Measurements from ENCODE around the gene PCDHB14. TPM values are rescaled to one million over a fixed set of nuclear protein-coding genes. Genes with fewer than 3 reads are reported as not detected.
"Not testable (repeated sequence)": the region's sequence is repeated elsewhere in the genome, so short reads cannot be mapped to it uniquely, and the experiment has no call there.

Gene PCDHB14
- total RNA-seq, 1 donor from 2014 or later: 7.2 TPM

GRCh38 chr5:141180313-141180712 lies 42.8 kb upstream of the PCDHB14 start:
- H3K9me3 ChIP-seq (ENCODE audit: low read depth): no peaks in the 10 kb centered on the region
- TF ChIP-seq EZH2phosphoT487 (IDR thresholded peaks at IDR 0.05) (no peak), EZH2 (IDR thresholded peaks at IDR 0.05) (no peak), CTCF (IDR thresholded peaks at IDR 0.05) (no peak)

GRCh38 chr5:141182248-141182647 lies 40.9 kb upstream of the PCDHB14 start, which contains the start of gene PCDHB16:
TSS of gene PCDHB16 (plus strand) at chr5:141182387. CDS start at chr5:141182560, 173 bp downstream.
- H3K36me3 ChIP-seq: no peaks in the 10 kb centered on the region
- H4K20me1 ChIP-seq (ENCODE audit: low read depth): no peaks in the 10 kb centered on the region
- H2AFZ ChIP-seq (replicated peaks): peak within 1 kb of the TSS; percentile 96
- peaks cover 6% of the 10 kb centered on the region for H3K27me3 Mint-ChIP-seq (ENCODE audit: insufficient read depth, low read depth)
- peak; percentile 79 for DNase-seq (ENCODE audit: low spot score)
- no peak within 1 kb of the TSS for H3K9ac ChIP-seq
- H3K4me3 ChIP-seq: peak within 1 kb of the TSS; percentile 44
- H3K27ac Mint-ChIP-seq: peak within 1 kb of the TSS; percentile 94
- H3K79me2 ChIP-seq (ENCODE audit: low read depth): no peaks in the 10 kb centered on the region
- H3K4me3 Mint-ChIP-seq: peak within 1 kb of the TSS; percentile 78
- H3K27ac ChIP-seq: no peak within 1 kb of the TSS
- peaks cover 37% of the 10 kb centered on the region for H3K9me3 Mint-ChIP-seq
- H3K9me3 ChIP-seq (ENCODE audit: low read depth): no peaks in the 10 kb centered on the region
- no peaks in the 10 kb centered on the region for H3K27me3 ChIP-seq
- H3K36me3 Mint-ChIP-seq: peaks cover 14% of the 10 kb centered on the region
- TF ChIP-seq CTCF (IDR thresholded peaks at IDR 0.05) (peak; percentile 72), EZH2phosphoT487 (IDR thresholded peaks at IDR 0.05) (no peak)
- no peaks in the 10 kb centered on the region for H3K4me1 ChIP-seq
- no peaks in the 10 kb centered on the region for H3F3A ChIP-seq (ENCODE audit: low read depth)
- peak within 1 kb of the TSS; percentile 55 for H3K4me2 ChIP-seq
- no peaks in the 10 kb centered on the region for H3K4me1 Mint-ChIP-seq

More at GRCh38 chr5:141180313-141180712, 42.8 kb upstream of the PCDHB14 start:
- H2AFZ ChIP-seq (replicated peaks): no peak overlapping the region
- H3K36me3 Mint-ChIP-seq: peaks cover 14% of the 10 kb centered on the region
- no peak overlapping the region for H3K4me3 ChIP-seq
- no peak for DNase-seq (ENCODE audit: low spot score)
- no peak overlapping the region for H3K27ac ChIP-seq
- H3K4me1 Mint-ChIP-seq: no peaks in the 10 kb centered on the region
- H3K4me3 Mint-ChIP-seq: no peak overlapping the region
- H3K27me3 ChIP-seq: no peaks in the 10 kb centered on the region
- peaks cover 6% of the 10 kb centered on the region for H3K27me3 Mint-ChIP-seq (ENCODE audit: insufficient read depth, low read depth)
- peaks cover 33% of the 10 kb centered on the region for H3K9me3 Mint-ChIP-seq
- no peaks in the 10 kb centered on the region for H3K79me2 ChIP-seq (ENCODE audit: low read depth)
- H3F3A ChIP-seq (ENCODE audit: low read depth): no peaks in the 10 kb centered on the region
- H3K4me2 ChIP-seq: no peak overlapping the region
- H3K36me3 ChIP-seq: no peaks in the 10 kb centered on the region
- no peaks in the 10 kb centered on the region for H3K4me1 ChIP-seq
- H3K9ac ChIP-seq: no peak overlapping the region
- no peaks in the 10 kb centered on the region for H4K20me1 ChIP-seq (ENCODE audit: low read depth)
- H3K27ac Mint-ChIP-seq: no peak overlapping the region

- H3F3A ChIP-seq (ENCODE audit: low read depth); H3K27ac Mint-ChIP-seq; H3K27me3 Mint-ChIP-seq (ENCODE audit: insufficient read depth, low read depth); H3K27ac ChIP-seq; H3K4me1 ChIP-seq; H3K4me2 ChIP-seq; H3K4me1 Mint-ChIP-seq; H3K9me3 ChIP-seq (ENCODE audit: low read depth); H3K79me2 ChIP-seq (ENCODE audit: low read depth); DNase-seq (ENCODE audit: low spot score); H3K9ac ChIP-seq; H2AFZ ChIP-seq (replicated peaks); H3K4me3 ChIP-seq; H3K36me3 ChIP-seq; H3K4me3 Mint-ChIP-seq; H3K27me3 ChIP-seq; H4K20me1 ChIP-seq (ENCODE audit: low read depth): not testable (repeated sequence)
- peaks cover 44% of the 10 kb centered on the region for H3K9me3 Mint-ChIP-seq
- H3K36me3 Mint-ChIP-seq: peaks cover 18% of the 10 kb centered on the region
Observed at GRCh38 chr5:141184117-141184855, 38.9 kb upstream of the PCDHB14 start.

- Histone ChIP-seq H3K27me3 (no peaks in the 10 kb centered on the region), H3K4me1 (no peaks in the 10 kb centered on the region), H3K4me2 (no peak within 1 kb of the TSS), H2AFZ (replicated peaks) (peak within 1 kb of the TSS; percentile 32), H3K4me3 (no peak within 1 kb of the TSS), H3K9ac (no peak within 1 kb of the TSS), H3K27ac (no peak within 1 kb of the TSS), H3K9me3 (ENCODE audit: low read depth) (no peaks in the 10 kb centered on the region), H3K36me3 (peaks cover 3% of the 10 kb centered on the region), H3K79me2 (ENCODE audit: low read depth) (no peaks in the 10 kb centered on the region), H3F3A (ENCODE audit: low read depth) (peaks cover 2% of the 10 kb centered on the region), H4K20me1 (ENCODE audit: low read depth) (no peaks in the 10 kb centered on the region)
- no peaks in the 10 kb centered on the region for H3K4me1 Mint-ChIP-seq
- peaks cover 18% of the 10 kb centered on the region for H3K36me3 Mint-ChIP-seq
- TF ChIP-seq CTCF (IDR thresholded peaks at IDR 0.05): peak; percentile 74
- TF ChIP-seq EZH2 (IDR thresholded peaks at IDR 0.05): no peak
- H3K27me3 Mint-ChIP-seq (ENCODE audit: insufficient read depth, low read depth): peaks cover 6% of the 10 kb centered on the region
- DNase-seq (ENCODE audit: low spot score): peak; percentile 65
- no peak within 1 kb of the TSS for H3K4me3 Mint-ChIP-seq
- peaks cover 55% of the 10 kb centered on the region for H3K9me3 Mint-ChIP-seq
- peak within 1 kb of the TSS; percentile 0 for H3K27ac Mint-ChIP-seq
Observed at GRCh38 chr5:141186897-141187512, 36.1 kb upstream of the PCDHB14 start, which contains the start of gene PCDHB9. TSS of gene PCDHB9 (plus strand) at chr5:141187161. CDS start at chr5:141187319, 158 bp downstream.

GRCh38 chr5:141188682-141189081 lies 34.5 kb upstream of the PCDHB14 start:
- not testable (repeated sequence) for H3K79me2 ChIP-seq (ENCODE audit: low read depth); H3K27me3 Mint-ChIP-seq (ENCODE audit: insufficient read depth, low read depth); H3K27me3 ChIP-seq; H3K36me3 ChIP-seq; H3K4me3 Mint-ChIP-seq; H3K4me1 Mint-ChIP-seq; DNase-seq (ENCODE audit: low spot score); H3K4me3 ChIP-seq; H3K4me2 ChIP-seq; H3K9me3 ChIP-seq (ENCODE audit: low read depth); H2AFZ ChIP-seq (replicated peaks); H3K4me1 ChIP-seq; H4K20me1 ChIP-seq (ENCODE audit: low read depth); H3K9ac ChIP-seq; H3K27ac ChIP-seq; H3F3A ChIP-seq (ENCODE audit: low read depth); H3K27ac Mint-ChIP-seq
- H3K9me3 Mint-ChIP-seq: peaks cover 55% of the 10 kb centered on the region
- peaks cover 18% of the 10 kb centered on the region for H3K36me3 Mint-ChIP-seq

Data from neural progenitor cell (in vitro differentiated cells).